GM19324 (cell line): ENCODE measurements around the gene EPHB1.
"Not testable (repeated sequence)": the region's sequence is repeated elsewhere in the genome, so short reads cannot be mapped to it uniquely, and the experiment has no call there.

Experiments used
- ATAC-seq: cut with Tn5 transposase; IDR thresholded peaks from one replicate; pipeline ENCODE4 v1.9.1; 2021; ENCODE audit warnings: mild to moderate bottlenecking, moderate library complexity; ENCODE audit not compliant: unreplicated experiment, low FRiP score

Gene EPHB1

GRCh38 chr3:135224815-135225362, 429.8 kb downstream of the EPHB1 start:
- peak; percentile 57 for ATAC-seq

DNA sequence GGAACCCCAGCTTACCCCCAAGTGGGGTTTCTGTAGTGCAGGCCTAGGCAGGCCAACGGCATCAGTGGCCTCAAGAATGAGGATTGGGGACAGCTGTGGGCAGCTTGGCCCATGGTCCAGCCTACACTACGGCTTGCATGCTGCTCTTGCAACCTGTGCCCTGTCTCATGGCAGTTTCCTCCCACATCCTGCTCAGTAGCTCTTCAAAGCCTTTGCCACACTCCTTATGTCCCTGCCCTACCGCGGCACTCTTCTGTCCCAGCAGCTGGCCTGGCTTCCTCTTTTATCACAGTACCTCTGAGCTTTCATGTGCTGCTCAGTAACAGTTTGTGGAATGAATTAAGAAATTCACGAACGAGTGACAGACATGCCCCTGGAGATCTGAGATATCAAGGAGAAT, 431.0 kb downstream of the EPHB1 start:
- peak; percentile 49 for ATAC-seq

DNA sequence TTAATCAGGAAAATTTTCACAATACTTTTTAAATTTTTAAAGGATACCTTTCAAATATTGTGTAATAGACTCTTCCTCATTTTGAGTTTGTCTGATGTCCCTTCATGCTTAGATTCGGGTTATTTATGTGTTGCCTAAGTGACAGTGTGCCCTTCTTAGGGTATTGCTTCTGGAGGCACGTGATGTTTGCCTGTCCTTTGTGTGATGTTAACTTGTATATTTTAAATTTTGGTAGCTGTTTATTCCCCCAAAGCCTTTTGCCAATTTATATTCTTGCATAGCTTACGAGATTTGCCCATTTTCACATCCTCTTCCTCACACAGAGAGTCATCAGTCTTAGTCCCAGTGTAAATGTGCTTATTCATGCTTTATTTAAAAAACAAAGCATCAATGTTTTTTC, 433.1 kb downstream of the EPHB1 start:
- ATAC-seq, result no peak

DNA sequence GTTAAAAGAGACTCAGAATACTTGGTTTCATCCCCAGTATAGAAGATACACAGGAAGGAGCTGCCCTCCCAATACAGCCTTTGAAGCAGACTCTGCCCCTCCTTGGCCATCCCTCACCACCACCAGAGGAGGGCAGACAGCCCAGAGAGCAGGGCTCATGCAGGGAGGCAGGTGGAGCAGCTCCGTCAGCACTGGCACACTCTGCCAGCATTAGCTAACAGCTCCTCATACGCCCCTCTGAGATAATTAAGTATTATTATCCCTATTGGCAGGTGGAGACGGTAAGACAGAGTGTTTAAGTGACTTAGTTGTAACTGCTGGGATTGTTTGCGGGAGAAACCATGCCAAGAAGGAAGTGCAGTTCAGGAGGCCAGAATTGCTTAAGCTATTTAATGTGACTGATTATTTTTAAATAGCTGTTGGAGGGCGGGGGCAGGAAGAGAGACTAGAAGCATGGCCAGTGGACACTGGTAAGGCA, 434.0 kb downstream of the EPHB1 start:
- ATAC-seq, result no peak

DNA sequence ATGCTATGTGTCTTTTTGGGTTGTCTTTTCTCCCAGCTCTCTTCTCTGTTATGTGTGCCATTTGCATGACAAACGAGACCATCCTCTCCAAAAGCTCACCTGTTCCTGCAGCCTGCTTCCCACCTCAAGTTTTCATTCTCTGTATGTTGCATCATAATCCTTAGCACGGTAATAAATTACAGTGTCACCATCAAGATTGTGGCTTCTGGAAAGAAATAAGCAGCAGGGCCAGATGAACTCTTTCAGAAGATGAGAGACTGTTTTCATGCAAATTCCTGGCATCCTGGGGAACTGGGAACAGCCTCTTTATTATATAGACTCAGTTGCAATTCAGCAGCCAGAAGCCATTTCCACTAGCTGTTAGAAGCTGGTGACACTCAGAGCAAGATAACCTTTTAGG, 436.7 kb downstream of the EPHB1 start:
- ATAC-seq, result no peak

DNA sequence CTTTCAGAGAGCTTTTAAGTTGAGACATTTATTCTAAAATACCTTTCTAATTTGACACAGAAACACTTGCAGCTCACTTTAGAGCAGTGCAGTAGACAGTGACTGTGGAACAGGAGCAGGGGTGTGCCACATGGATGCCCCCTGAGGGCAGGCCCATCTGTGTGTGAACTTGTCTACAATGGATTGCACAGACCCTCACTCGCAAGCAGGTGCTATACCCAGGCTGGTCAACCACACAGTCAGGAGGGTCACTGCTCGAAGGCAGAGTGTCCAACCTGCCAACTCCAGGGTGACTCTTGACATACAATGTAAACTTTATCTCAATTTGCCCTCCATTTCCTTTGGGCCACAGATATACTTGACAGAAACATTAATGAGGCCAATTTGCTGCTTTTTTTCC, 437.2 kb downstream of the EPHB1 start:
- no peak for ATAC-seq

DNA sequence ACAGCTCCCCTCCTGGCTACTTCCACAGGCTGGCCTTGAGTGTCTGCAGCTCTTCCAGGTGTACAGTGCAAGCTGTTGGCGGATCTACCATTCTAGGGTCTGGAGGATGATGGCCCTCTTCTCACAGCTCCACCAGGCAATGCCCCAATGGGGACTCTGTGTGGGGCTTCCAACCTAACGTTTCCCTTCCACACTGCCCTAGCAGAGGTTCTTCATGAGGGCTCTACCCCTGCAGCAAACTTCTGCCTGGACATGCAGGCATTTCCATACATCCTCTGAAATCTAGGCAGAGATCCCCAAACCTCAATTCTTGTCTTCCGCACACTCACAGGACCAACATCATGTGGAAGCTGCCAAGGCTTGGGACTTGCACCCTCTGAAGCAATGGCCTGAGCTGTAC, 438.4 kb downstream of the EPHB1 start:
- not testable (repeated sequence) for ATAC-seq

GRCh38 chr3:135235541-135235940, 440.5 kb downstream of the EPHB1 start:
- no peak for ATAC-seq

- no peak for ATAC-seq
Measured at GRCh38 chr3:135237371-135238143, 442.5 kb downstream of the EPHB1 start.

DNA sequence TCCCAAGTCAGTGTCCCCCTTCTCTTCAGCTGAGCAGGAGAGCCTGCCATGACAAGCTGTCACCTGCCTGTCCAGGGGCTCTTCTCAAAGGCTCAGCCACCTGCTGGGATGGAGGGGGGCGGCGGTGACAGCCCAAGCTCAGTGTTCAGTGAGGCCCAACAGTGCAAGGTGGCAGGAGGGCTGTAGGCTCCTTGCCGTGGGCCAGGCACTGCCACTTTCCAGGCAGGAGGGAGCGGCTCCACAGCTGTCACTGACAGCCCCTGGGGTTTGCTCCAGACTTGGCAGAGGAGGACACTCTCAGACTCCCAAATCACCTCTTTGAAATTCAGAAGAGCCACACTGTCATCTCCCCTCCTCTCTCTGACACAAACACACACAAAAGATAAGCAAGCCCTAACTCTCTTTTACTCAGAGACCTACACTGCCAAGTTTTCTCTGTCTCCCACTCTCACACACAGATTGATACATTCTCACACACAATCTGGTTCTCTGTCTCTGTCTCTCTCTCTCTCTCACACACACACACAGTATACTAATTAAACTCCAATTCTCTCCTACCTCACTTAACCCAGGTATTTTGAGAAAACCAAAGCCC, 443.3 kb downstream of the EPHB1 start:
- ATAC-seq, result no peak

DNA sequence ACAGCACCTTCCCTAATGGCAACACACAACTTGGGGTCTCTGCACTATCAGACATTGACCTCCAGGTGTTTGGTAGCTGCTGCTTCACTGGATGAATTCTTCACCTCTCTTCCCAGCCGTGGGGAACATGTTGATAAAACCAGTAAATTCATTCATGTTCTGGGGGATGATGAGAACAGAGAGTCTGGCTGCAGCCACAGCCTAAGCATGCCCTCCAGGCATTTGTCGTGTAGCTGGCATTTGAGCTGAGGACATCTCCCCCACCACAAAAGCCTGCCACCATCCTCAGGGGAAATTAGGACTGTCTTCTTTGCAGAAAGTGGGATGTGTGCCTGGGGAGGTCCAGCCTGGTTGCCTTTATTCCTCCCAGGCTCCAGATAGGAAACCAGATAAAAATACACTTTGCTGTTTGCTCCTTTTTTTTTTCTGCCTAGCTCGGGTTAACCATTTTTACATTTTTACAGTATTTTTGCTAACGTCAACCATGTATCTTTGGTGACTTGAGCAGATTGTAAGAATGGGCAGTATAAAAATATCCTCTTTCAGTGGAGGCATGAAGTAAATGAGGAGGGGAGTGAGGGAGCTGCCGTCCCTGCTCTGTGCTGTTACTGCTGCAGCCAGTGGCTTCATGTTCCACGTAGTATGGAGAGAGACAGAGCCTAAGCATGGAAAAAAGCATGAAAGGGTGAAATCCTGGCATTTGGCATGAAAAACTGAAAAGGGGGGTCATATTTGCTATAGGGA, 444.0 kb downstream of the EPHB1 start:
- no peak for ATAC-seq

DNA sequence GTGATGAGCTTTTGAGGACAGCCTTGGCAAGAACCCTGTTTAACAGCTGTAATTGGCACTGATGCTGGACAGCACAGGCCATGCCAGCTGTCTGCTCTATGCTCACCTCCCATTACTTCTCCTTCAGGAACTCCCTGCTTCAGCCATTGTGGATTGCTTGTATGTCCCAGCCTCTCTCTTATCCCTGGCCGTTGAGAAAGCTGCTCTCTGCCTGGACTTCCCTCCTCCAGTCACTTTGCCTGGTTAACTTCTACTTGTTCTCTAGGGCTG, 444.5 kb downstream of the EPHB1 start:
- no peak for ATAC-seq

DNA sequence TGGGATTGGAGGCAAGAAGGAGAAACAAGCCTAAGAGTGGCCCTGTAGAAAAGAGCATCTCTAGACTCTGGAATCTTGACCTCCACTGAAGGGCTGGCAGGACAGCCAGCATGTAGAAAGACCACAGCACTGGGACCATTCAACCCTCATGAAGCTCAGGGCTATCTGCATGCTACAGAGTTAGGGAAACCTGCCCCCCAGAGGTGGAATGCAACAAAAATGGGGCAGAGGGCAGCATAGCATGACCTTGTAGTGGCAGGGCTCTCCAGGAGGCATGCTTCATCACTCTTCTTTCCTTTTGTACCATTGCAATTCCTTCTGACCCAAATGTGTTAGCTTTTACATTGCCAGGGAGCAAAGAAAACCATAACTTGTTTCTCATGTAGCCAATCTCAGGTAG, 445.4 kb downstream of the EPHB1 start:
- no peak for ATAC-seq

- no peak for ATAC-seq
Measured at GRCh38 chr3:135242285-135242684, 447.2 kb downstream of the EPHB1 start.

GRCh38 chr3:135243616-135244015, 448.6 kb downstream of the EPHB1 start:
- ATAC-seq, result no peak

GRCh38 chr3:135246027-135246426, 451.0 kb downstream of the EPHB1 start:
- no peak for ATAC-seq

GRCh38 chr3:135248213-135248612, 453.2 kb downstream of the EPHB1 start:
- no peak for ATAC-seq

GRCh38 chr3:135249186-135249585, 454.1 kb downstream of the EPHB1 start:
- no peak for ATAC-seq

- ATAC-seq, result no peak
Measured at GRCh38 chr3:135258916-135259315, 463.9 kb downstream of the EPHB1 start.

DNA sequence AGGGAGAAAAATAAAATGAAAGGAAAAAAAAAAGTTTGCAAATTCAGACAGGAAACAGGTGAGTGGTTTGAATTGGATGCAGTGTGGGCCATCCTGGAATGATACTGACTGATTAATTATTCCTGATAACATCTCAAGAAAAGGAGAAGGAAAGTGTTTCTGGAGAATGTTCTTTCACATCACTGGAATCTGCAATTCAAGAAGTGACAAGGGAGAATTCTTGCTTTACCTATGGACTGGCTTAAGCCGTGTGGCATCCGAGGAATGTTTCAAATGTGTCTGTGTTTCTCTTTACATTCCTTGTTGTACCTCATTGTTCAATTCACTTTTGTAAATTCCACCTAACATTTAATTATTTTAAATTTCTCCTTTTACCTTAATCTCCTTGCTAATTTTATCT, 465.0 kb downstream of the EPHB1 start:
- no peak for ATAC-seq

GRCh38 chr3:135261214-135261775, 466.2 kb downstream of the EPHB1 start:
- ATAC-seq, result no peak
